Measurements from ENCODE around the gene PLXDC2. TPM values are rescaled to one million over a fixed set of nuclear protein-coding genes. Genes with fewer than 3 reads are reported as not detected.

Gene PLXDC2
- total RNA-seq, 1 donor from 2014 or later, result 7.5 TPM

GRCh38 chr10:20048161-20048560 is 231.9 kb downstream of the PLXDC2 start:
- H3K27me3 ChIP-seq (ENCODE audit: control insufficient read depth, insufficient read depth, low read length), result no peaks in the 10 kb centered on the region
- TF ChIP-seq, protein P1, sequence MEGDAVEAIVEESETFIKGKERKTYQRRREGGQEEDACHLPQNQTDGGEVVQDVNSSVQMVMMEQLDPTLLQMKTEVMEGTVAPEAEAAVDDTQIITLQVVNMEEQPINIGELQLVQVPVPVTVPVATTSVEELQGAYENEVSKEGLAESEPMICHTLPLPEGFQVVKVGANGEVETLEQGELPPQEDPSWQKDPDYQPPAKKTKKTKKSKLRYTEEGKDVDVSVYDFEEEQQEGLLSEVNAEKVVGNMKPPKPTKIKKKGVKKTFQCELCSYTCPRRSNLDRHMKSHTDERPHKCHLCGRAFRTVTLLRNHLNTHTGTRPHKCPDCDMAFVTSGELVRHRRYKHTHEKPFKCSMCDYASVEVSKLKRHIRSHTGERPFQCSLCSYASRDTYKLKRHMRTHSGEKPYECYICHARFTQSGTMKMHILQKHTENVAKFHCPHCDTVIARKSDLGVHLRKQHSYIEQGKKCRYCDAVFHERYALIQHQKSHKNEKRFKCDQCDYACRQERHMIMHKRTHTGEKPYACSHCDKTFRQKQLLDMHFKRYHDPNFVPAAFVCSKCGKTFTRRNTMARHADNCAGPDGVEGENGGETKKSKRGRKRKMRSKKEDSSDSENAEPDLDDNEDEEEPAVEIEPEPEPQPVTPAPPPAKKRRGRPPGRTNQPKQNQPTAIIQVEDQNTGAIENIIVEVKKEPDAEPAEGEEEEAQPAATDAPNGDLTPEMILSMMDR (IDR thresholded peaks at IDR 0.05; ENCODE audit: insufficient read depth, low read length, poor library complexity, severe bottlenecking), result no peak
- no peaks in the 10 kb centered on the region for H3K36me3 ChIP-seq (ENCODE audit: control insufficient read depth, insufficient read depth, low read length)
- DNase-seq (ENCODE audit: low read depth), result no peak
- no peak overlapping the region for H3K4me3 ChIP-seq (ENCODE audit: low read depth, low read length)

DNA sequence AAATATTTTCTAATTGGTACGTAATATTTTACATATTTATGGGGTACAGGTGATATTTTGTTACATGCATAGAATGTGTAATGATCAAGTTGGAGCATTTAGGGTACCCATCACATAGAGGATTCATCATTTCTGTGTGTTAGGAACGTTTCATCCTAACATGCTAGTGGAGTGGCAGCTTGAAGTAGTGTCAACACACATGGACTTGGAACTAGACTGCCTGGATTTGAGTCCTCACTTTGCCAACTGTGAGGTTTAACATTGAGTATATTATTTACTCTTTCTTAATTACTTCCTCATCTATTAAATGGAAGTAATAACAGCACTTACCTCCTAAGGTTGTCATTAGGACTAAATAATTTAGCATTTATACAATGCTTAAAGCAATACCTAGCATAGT is 241.9 kb downstream of the PLXDC2 start:
- H3K4me3 ChIP-seq (ENCODE audit: low read depth, low read length), result no peak overlapping the region
- no peak for DNase-seq (ENCODE audit: low read depth)
- no peaks in the 10 kb centered on the region for H3K36me3 ChIP-seq (ENCODE audit: control insufficient read depth, insufficient read depth, low read length)
- TF ChIP-seq, protein P1 (IDR thresholded peaks at IDR 0.05; ENCODE audit: insufficient read depth, low read length, poor library complexity, severe bottlenecking), result no peak
- no peaks in the 10 kb centered on the region for H3K27me3 ChIP-seq (ENCODE audit: control insufficient read depth, insufficient read depth, low read length)

DNA sequence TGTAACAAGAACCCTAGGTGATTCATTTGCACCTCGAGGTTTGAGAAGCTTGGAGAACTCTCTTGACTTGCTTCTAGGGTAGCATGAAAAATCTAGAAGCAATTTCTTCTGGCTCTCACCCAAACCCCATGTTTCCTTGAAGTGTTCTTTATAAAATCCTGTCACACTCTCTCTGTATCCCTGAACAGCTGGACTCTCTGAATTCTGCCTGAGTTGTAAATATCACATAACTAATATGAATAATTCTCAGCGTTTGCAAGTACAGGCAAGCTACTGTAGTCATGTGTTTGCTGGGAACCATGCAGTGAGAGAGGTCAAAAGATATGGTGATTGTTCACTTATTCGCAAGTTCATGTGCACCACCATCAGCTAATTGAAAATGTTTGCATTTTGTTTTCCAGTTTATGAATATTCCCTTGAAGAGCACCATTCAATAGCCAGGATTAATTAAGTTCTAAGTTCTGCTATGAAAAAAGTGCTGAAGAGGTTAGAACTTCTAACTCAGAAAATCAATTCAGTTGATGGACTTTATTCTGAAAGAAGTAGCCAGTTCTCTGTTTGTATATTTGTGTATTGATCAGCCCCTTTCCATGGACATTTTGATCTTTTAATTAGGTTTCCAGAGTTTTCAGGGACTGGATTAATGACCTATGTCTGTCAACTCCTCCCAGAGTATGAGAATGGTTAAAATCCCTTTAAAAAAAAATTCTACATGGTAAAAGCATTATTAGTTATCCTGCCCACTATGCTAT is 243.0 kb downstream of the PLXDC2 start:
- TF ChIP-seq, protein P1 (IDR thresholded peaks at IDR 0.05; ENCODE audit: insufficient read depth, low read length, poor library complexity, severe bottlenecking), result no peak
- Histone ChIP-seq H3K27me3 (ENCODE audit: control insufficient read depth, insufficient read depth, low read length) (no peaks in the 10 kb centered on the region), H3K4me3 (ENCODE audit: low read depth, low read length) (no peak overlapping the region), H3K36me3 (ENCODE audit: control insufficient read depth, insufficient read depth, low read length) (no peaks in the 10 kb centered on the region)
- no peak for DNase-seq (ENCODE audit: low read depth)

DNA sequence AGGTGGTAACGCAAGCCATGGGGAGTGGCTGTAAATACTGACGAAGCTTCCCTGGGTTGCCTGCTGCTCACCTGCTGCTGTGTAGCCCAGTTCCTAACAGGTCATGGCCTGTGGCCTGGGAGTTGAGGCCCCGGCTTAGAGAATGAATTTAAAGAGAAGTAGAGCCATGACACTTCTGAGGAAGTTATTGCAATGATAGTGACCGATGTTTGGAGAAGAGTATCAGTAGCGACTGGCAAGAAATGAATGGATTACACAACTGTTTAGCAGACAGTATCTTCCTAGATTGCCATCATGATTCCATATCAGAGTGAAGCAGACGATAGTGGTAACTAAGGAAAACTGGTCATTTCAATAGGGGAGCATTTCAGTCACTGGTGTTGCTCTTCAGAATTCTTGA is 249.6 kb downstream of the PLXDC2 start:
- Histone ChIP-seq H3K36me3 (ENCODE audit: control insufficient read depth, insufficient read depth, low read length) (no peaks in the 10 kb centered on the region), H3K4me3 (ENCODE audit: low read depth, low read length) (no peak overlapping the region), H3K27me3 (ENCODE audit: control insufficient read depth, insufficient read depth, low read length) (no peaks in the 10 kb centered on the region)
- DNase-seq (ENCODE audit: low read depth), result no peak
- TF ChIP-seq, protein P1 (IDR thresholded peaks at IDR 0.05; ENCODE audit: insufficient read depth, low read length, poor library complexity, severe bottlenecking), result no peak

- no peak for DNase-seq (ENCODE audit: low read depth)
- Histone ChIP-seq H3K27me3 (ENCODE audit: control insufficient read depth, insufficient read depth, low read length) (no peaks in the 10 kb centered on the region), H3K36me3 (ENCODE audit: control insufficient read depth, insufficient read depth, low read length) (no peaks in the 10 kb centered on the region), H3K4me3 (ENCODE audit: low read depth, low read length) (no peak overlapping the region)
- TF ChIP-seq, protein P1 (IDR thresholded peaks at IDR 0.05; ENCODE audit: insufficient read depth, low read length, poor library complexity, severe bottlenecking), result no peak
Measured at GRCh38 chr10:20073167-20073566, 256.9 kb downstream of the PLXDC2 start.

DNA sequence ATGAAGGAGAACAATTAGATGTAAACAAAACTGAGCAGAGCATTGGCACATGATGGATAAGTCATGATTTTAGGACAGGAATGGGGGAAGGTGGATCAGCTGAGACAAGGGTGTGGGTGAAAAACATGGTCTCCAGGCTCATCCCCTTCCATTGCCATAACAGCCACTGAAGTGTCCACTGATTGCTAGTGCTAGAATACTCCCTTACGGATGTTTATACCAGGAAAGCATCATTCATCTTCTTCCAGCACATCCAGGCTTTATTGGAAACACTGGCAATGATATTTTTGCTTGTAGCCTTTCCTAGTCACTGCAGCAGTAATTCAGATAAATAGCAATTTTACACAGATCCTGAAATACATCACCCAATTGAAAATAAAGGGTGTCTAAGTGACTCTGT is 259.5 kb downstream of the PLXDC2 start:
- no peaks in the 10 kb centered on the region for H3K27me3 ChIP-seq (ENCODE audit: control insufficient read depth, insufficient read depth, low read length)
- no peak for DNase-seq (ENCODE audit: low read depth)
- no peaks in the 10 kb centered on the region for H3K36me3 ChIP-seq (ENCODE audit: control insufficient read depth, insufficient read depth, low read length)
- no peak overlapping the region for H3K4me3 ChIP-seq (ENCODE audit: low read depth, low read length)
- TF ChIP-seq, protein P1 (IDR thresholded peaks at IDR 0.05; ENCODE audit: insufficient read depth, low read length, poor library complexity, severe bottlenecking), result no peak
